OCI-LY1 (cell line): ENCODE results near the gene CAMTA1.

ENCODE experiments used
- CTCF ChIP-seq: fragments of 200-600 bp; sonication (generic), shearing (Covaris generic); IDR thresholded peaks from 2 replicates; pipeline ENCODE4 v1.5.1; 2017; ENCODE audit warnings: mild to moderate bottlenecking, antibody characterized with exemption, low read length, moderate library complexity, mixed read lengths
- EZH2 ChIP-seq: fragments of 200-600 bp; sonication (generic), shearing (Covaris generic); IDR thresholded peaks from 2 replicates; pipeline ENCODE4 v1.8.0; 2017; ENCODE audit warnings: borderline replicate concordance, mixed run types, mild to moderate bottlenecking, antibody characterized with exemption, low read length, moderate library complexity, mixed read lengths

DNA sequence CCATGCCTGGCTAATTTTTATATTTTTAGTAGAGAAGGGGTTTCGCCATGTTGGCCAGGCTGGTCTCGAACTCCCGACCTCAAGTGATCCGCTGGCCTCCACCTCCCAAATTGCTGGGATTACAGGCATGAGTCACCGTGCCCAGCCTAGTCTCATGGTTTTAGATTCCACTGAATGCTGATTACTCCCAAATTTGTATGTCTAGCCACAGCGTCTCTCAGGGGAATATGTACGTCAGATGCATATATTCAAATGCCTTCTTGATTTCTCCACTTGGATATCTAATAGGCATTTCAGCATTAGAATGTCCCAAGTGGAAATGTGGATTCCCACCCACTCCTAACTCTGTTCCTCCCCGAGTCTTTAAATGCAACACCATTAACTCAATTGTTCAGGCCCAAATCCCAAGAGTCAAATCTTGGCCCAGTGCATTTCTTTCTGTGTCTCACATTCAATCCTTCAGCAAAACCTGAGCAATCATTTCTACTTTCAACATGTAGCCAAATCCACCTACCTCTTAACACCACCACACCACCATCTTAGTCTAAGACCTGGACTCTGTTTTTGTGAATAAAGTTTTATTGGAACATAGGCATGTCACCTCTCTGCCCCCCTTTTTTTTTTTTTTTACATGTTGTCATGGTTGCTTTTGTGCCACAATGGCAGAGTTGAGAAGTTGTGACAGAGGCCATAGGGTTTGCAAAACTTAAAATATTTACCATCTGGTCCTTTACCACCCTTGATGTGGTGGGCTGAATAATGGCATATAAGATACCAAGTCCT is 9.8 kb upstream of the CAMTA1 start:
- TF ChIP-seq CTCF (no peak), EZH2 (no peak)
